Osteoblast (primary cell): ENCODE data around the gene SOX12. TPM values are rescaled to one million over a fixed set of nuclear protein-coding genes. Genes with fewer than 3 reads are reported as not detected.

Experiments
- DNase-seq: peaks from one replicate; pipeline ENCODE4 v3.0.0; 2011; ENCODE audit warnings: low spot score, mixed read lengths; ENCODE audit not compliant: insufficient read length; ENCODE audit errors: missing footprints
- H2AFZ ChIP-seq: 2 replicates; pipeline ENCODE4 v1.6.0; 2011; ENCODE audit warnings: mild to moderate bottlenecking, low read length
- H3K27ac ChIP-seq: 2 replicates; pipeline ENCODE4 v1.5.1; 2011; ENCODE audit warnings: mild to moderate bottlenecking, low read depth, low read length, moderate library complexity
- H3K27me3 ChIP-seq: 2 replicates; pipeline ENCODE4 v1.6.0; 2012; ENCODE audit warnings: mild to moderate bottlenecking, control low read depth, inconsistent platforms, low read length, moderate library complexity; ENCODE audit not compliant: insufficient read depth
- H3K36me3 ChIP-seq: 2 replicates; pipeline ENCODE4 v1.5.1; 2011; ENCODE audit warnings: mild to moderate bottlenecking, low read length, control low read depth, moderate library complexity; ENCODE audit not compliant: insufficient read depth
- H3K4me1 ChIP-seq: 2 replicates; pipeline ENCODE4 v1.5.1; 2011; ENCODE audit warnings: mild to moderate bottlenecking, low read length, control low read depth, moderate library complexity; ENCODE audit not compliant: insufficient read depth
- H3K4me2 ChIP-seq: 2 replicates; pipeline ENCODE4 v1.6.0; 2011; ENCODE audit warnings: mild to moderate bottlenecking, low read length; ENCODE audit not compliant: insufficient read depth
- H3K4me3 ChIP-seq: fragments of 200-600 bp; sonication (generic); 3 replicates; pipeline ENCODE4 v1.5.1; 2012; ENCODE audit warnings: mild to moderate bottlenecking, low read length, inconsistent platforms; ENCODE audit not compliant: insufficient read depth
- H3K79me2 ChIP-seq: 2 replicates; pipeline ENCODE4 v1.6.0; 2012; ENCODE audit warnings: mild to moderate bottlenecking, low read length, control low read depth, inconsistent platforms; ENCODE audit not compliant: insufficient read depth
- H3K9me3 ChIP-seq: 2 replicates; pipeline ENCODE4 v1.5.1; 2011; ENCODE audit warnings: low read depth, low read length, control low read depth
- H4K20me1 ChIP-seq: 2 replicates; pipeline ENCODE4 v1.6.0; 2012; ENCODE audit warnings: mild to moderate bottlenecking, low read length, control low read depth; ENCODE audit not compliant: insufficient read depth
- total RNA-seq: library from RNA; depleted of rRNA; stranded (reverse); fragments of >200 nt; gene quantifications from 2 replicates; pipeline ENCODE4 v1.2.3, GENCODE V29; 2012
- TF ChIP-seq, protein P1 (sequence below): IDR thresholded peaks from 2 replicates; pipeline ENCODE4 v1.5.1; 2011; ENCODE audit warnings: mild to moderate bottlenecking, low read depth, low read length, moderate library complexity; ENCODE audit errors: extremely low read depth

SOX12 gene
- total RNA-seq, 1 donor, result 6.9 TPM

DNA sequence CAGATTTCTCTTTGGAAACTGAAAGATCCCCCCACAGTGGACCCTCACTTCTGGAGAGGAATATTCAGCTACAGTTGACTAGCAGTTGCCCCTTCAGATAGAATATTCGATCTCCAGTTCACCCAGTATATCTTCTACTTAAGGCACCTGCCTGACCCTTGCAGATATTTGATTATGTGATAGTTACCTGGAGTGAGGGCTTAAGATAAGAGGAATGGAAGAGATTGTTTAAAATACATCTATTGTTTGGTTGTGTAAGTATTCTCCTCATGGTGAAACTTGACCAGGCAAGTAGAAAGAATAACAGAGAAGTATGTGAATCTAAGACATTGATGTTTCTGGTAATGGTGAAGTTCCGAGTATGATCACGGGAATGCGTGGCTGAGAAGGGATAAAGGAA is 29.5 kb upstream of the SOX12 start:
- Histone ChIP-seq H2AFZ (no peak overlapping the region), H3K4me3 (no peak overlapping the region), H4K20me1 (peaks cover 25% of the 10 kb centered on the region), H3K27me3 (no peaks in the 10 kb centered on the region), H3K79me2 (peaks cover 39% of the 10 kb centered on the region), H3K4me2 (no peak overlapping the region), H3K27ac (no peak overlapping the region), H3K36me3 (no peaks in the 10 kb centered on the region), H3K4me1 (peaks cover 32% of the 10 kb centered on the region), H3K9me3 (no peaks in the 10 kb centered on the region)
- DNase-seq, result no peak
- TF ChIP-seq, protein P1, sequence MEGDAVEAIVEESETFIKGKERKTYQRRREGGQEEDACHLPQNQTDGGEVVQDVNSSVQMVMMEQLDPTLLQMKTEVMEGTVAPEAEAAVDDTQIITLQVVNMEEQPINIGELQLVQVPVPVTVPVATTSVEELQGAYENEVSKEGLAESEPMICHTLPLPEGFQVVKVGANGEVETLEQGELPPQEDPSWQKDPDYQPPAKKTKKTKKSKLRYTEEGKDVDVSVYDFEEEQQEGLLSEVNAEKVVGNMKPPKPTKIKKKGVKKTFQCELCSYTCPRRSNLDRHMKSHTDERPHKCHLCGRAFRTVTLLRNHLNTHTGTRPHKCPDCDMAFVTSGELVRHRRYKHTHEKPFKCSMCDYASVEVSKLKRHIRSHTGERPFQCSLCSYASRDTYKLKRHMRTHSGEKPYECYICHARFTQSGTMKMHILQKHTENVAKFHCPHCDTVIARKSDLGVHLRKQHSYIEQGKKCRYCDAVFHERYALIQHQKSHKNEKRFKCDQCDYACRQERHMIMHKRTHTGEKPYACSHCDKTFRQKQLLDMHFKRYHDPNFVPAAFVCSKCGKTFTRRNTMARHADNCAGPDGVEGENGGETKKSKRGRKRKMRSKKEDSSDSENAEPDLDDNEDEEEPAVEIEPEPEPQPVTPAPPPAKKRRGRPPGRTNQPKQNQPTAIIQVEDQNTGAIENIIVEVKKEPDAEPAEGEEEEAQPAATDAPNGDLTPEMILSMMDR, result no peak

DNA sequence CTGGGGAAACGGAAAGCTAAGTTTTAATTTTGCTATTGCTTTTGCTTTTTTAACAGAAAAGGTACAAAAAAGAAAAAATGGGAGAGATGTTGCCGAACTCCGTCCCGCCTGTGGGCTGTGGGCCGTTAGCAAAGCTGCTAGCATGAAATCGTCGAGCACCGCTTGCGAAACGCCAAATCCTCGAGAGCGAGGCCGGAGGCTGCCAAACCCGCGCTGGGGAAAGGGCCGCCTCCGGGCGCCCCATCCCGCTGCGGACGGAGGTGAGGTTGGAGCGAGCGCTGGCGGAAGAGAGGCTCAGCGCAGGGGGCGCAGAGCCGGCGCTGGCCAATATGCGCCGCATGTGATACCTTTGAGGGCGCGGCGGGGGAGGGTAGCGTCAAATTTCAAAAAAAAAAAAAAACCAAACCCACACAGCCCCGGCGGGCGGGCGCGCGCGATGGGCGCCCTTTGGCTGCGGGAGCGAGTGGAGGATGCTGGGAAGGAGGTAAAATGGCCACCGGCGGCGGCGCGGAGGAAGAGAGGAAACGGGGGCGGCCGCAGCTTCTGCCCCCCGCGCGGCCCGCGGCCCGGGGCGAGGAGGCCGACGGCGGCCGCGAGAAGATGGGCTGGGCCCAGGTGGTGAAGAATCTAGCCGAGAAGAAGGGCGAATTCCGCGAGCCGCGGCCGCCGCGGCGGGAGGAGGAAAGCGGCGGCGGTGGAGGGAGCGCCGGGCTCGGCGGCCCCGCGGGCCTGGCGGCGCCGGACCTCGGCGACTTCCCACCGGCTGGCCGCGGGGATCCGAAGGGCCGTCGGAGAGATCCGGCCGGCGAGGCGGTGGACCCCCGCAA is 28.0 kb upstream of the SOX12 start, which contains the start of gene ZCCHC3:
Gene ZCCHC3 (plus strand): TSS at position 473 of the 827 bp plus-strand sequence. CDS start 17 bp downstream, at position 490.
- Histone ChIP-seq H3K27me3 (no peaks in the 10 kb centered on the region), H3K36me3 (no peaks in the 10 kb centered on the region), H2AFZ (peak within 1 kb of the TSS; percentile 86), H4K20me1 (peaks cover 34% of the 10 kb centered on the region), H3K4me1 (peaks cover 21% of the 10 kb centered on the region), H3K4me2 (peak within 1 kb of the TSS; percentile 95), H3K27ac (peak within 1 kb of the TSS; percentile 86), H3K4me3 (peak within 1 kb of the TSS; percentile 99), H3K79me2 (peaks cover 46% of the 10 kb centered on the region), H3K9me3 (no peaks in the 10 kb centered on the region)
- TF ChIP-seq, protein P1, result no peak
- DNase-seq, result peak; percentile 98

DNA sequence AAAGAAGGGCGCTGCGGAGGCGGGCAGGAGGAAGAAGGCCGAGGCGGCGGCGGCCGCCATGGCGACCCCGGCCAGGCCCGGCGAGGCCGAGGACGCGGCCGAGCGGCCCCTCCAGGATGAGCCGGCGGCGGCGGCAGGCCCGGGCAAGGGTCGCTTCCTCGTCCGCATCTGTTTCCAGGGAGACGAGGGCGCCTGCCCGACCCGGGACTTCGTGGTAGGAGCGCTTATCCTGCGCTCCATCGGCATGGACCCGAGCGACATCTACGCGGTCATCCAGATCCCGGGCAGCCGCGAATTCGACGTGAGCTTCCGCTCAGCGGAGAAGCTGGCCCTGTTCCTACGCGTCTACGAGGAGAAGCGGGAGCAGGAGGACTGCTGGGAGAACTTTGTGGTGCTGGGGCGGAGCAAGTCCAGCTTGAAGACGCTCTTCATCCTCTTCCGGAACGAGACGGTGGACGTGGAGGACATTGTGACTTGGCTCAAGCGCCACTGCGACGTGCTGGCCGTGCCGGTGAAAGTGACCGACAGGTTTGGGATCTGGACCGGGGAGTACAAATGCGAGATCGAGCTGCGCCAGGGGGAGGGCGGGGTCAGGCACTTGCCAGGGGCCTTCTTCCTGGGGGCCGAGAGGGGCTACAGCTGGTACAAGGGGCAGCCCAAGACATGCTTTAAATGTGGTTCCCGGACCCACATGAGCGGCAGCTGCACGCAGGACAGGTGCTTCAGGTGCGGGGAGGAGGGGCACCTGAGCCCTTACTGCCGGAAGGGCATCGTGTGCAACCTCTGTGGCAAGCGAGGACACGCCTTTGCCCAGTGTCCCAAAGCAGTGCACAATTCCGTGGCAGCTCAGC is 27.2 kb upstream of the SOX12 start:
- Histone ChIP-seq H3K79me2 (peaks cover 46% of the 10 kb centered on the region), H3K4me1 (peaks cover 21% of the 10 kb centered on the region), H3K4me2 (peak overlapping the region; percentile 95), H3K27me3 (no peaks in the 10 kb centered on the region), H3K27ac (peak overlapping the region; percentile 86), H4K20me1 (peaks cover 34% of the 10 kb centered on the region), H2AFZ (peak overlapping the region; percentile 86), H3K9me3 (no peaks in the 10 kb centered on the region), H3K4me3 (peak overlapping the region; percentile 99), H3K36me3 (no peaks in the 10 kb centered on the region)
- DNase-seq, result peak; percentile 96
- TF ChIP-seq, protein P1, result no peak
